ENCODE results near the gene MYO1C.
"Not testable (repeated sequence)": the region's sequence is repeated elsewhere in the genome, so short reads cannot be mapped to it uniquely, and the experiment has no call there.

Gene MYO1C

GRCh38 chr17:1529863-1530262, 37.4 kb upstream of the MYO1C start:
- Histone ChIP-seq H3K4me3 (no peak overlapping the region), H3K9ac (ENCODE audit: insufficient read length) (peak overlapping the region; percentile 14), H3K9me3 (ENCODE audit: low read depth, low read length) (no peaks in the 10 kb centered on the region), H3K36me3 (ENCODE audit: insufficient read depth, low read length) (peaks cover 22% of the 10 kb centered on the region; the same call in 1 of the 2 replicates), H3K27ac (peak overlapping the region; percentile 42; the same call in 1 of the 2 replicates)
- no peak for DNase-seq (ENCODE audit: low read depth, low spot score)
- TF ChIP-seq FOXP2 (optimal IDR thresholded peaks at IDR 0.05; ENCODE audit: control extremely low read depth, extremely low read length, insufficient read depth) (no peak), POLR2AphosphoS5 (IDR thresholded peaks at IDR 0.05; ENCODE audit: borderline replicate concordance, low read depth, low read length) (no peak), EZH2 (IDR thresholded peaks at IDR 0.05) (no peak)

DNA sequence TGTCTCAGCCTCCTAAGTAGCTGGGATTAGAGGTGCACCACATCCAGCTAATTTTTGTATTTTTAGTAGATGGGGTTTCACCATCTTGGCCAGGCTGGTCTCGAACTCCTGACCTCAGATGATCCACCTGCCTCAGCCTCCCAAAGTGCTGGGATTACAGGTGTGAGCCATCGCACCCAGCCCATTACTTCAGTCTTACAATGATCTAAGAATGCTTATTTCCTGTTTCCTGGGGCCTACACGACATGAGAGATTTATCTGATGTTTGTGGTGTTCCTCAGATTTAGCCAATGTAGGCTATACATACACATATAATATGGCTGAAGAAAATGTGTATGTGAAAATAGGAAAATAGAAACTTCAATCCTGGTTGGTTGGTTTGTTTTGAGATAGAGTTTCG, 34.4 kb upstream of the MYO1C start:
- H3K9ac ChIP-seq (ENCODE audit: insufficient read length); H3K27ac ChIP-seq; H3K9me3 ChIP-seq (ENCODE audit: low read depth, low read length); H3K4me3 ChIP-seq; DNase-seq (ENCODE audit: low read depth, low spot score); H3K36me3 ChIP-seq (ENCODE audit: insufficient read depth, low read length): not testable (repeated sequence)

GRCh38 chr17:1522626-1523025, 30.1 kb upstream of the MYO1C start:
- H3K36me3 ChIP-seq (ENCODE audit: insufficient read depth, low read length), result peaks cover 8% of the 10 kb centered on the region

DNA sequence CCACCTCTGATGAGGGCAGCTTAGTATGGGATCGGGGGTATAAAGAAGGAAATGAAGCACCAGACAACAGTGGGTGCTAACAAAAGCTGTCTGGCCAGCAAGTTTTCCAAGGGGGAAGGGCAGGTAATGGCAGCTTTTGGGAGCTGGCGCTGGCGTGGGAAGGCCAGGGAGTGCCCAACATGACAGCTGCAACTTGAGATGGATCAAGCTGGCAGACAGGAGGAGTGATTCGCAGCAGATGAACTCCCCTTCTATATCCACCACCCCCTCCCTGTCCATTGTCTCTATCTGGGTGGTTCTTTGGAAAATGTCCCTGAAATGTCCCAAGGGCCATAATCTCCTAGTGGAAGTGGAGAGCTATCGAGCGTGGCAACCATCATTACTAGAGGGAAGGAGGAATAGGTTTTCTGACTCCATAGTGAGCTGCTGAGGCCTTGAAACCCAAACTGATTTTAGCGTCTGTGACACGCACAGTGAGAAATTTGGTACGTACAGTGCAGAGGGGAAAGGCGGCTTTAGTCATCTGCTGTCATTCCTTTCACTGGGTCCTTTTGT, 28.7 kb upstream of the MYO1C start:
- Histone ChIP-seq H3K9ac (ENCODE audit: insufficient read length) (no peak overlapping the region), H3K27ac (no peak overlapping the region), H3K9me3 (ENCODE audit: low read depth, low read length) (no peaks in the 10 kb centered on the region), H3K36me3 (ENCODE audit: insufficient read depth, low read length) (peaks cover 9% of the 10 kb centered on the region), H3K4me3 (no peak overlapping the region)
- no peak for TF ChIP-seq FOXP2 (optimal IDR thresholded peaks at IDR 0.05; ENCODE audit: control extremely low read depth, extremely low read length, insufficient read depth)
- TF ChIP-seq POLR2AphosphoS5 (IDR thresholded peaks at IDR 0.05; ENCODE audit: borderline replicate concordance, low read depth, low read length), result no peak
- TF ChIP-seq EZH2 (IDR thresholded peaks at IDR 0.05), result no peak
- DNase-seq (ENCODE audit: low read depth, low spot score), result no peak

More at GRCh38 chr17:1522626-1523025, 30.1 kb upstream of the MYO1C start:
- Histone ChIP-seq H3K9ac (ENCODE audit: insufficient read length) (no peak overlapping the region), H3K9me3 (ENCODE audit: low read depth, low read length) (no peaks in the 10 kb centered on the region), H3K4me3 (no peak overlapping the region), H3K27ac (no peak overlapping the region)
- DNase-seq (ENCODE audit: low read depth, low spot score), result no peak
- TF ChIP-seq POLR2AphosphoS5 (IDR thresholded peaks at IDR 0.05; ENCODE audit: borderline replicate concordance, low read depth, low read length) (no peak), FOXP2 (optimal IDR thresholded peaks at IDR 0.05; ENCODE audit: control extremely low read depth, extremely low read length, insufficient read depth) (no peak), EZH2 (IDR thresholded peaks at IDR 0.05) (no peak)

- H3K9me3 ChIP-seq (ENCODE audit: low read depth, low read length), result no peaks in the 10 kb centered on the region
- no peak overlapping the region for H3K4me3 ChIP-seq
- no peak overlapping the region for H3K27ac ChIP-seq
- H3K9ac ChIP-seq (ENCODE audit: insufficient read length), result no peak overlapping the region
- TF ChIP-seq POLR2AphosphoS5 (IDR thresholded peaks at IDR 0.05; ENCODE audit: borderline replicate concordance, low read depth, low read length), result no peak
- TF ChIP-seq EZH2 (IDR thresholded peaks at IDR 0.05), result no peak
- TF ChIP-seq FOXP2 (optimal IDR thresholded peaks at IDR 0.05; ENCODE audit: control extremely low read depth, extremely low read length, insufficient read depth), result no peak
- no peak for DNase-seq (ENCODE audit: low read depth, low spot score)
- H3K36me3 ChIP-seq (ENCODE audit: insufficient read depth, low read length), result peaks cover 6% of the 10 kb centered on the region
Observed at GRCh38 chr17:1519678-1520077, 27.2 kb upstream of the MYO1C start.

GRCh38 chr17:1518410-1518809, 25.9 kb upstream of the MYO1C start:
- Histone ChIP-seq H3K36me3 (ENCODE audit: insufficient read depth, low read length) (peaks cover 8% of the 10 kb centered on the region), H3K27ac (no peak overlapping the region), H3K4me3 (no peak overlapping the region), H3K9ac (ENCODE audit: insufficient read length) (no peak overlapping the region), H3K9me3 (ENCODE audit: low read depth, low read length) (no peaks in the 10 kb centered on the region)
- TF ChIP-seq FOXP2 (optimal IDR thresholded peaks at IDR 0.05; ENCODE audit: control extremely low read depth, extremely low read length, insufficient read depth) (no peak), EZH2 (IDR thresholded peaks at IDR 0.05) (no peak), POLR2AphosphoS5 (IDR thresholded peaks at IDR 0.05; ENCODE audit: borderline replicate concordance, low read depth, low read length) (no peak)
- DNase-seq (ENCODE audit: low read depth, low spot score), result no peak

- Histone ChIP-seq H3K9me3 (ENCODE audit: low read depth, low read length) (no peaks in the 10 kb centered on the region), H3K4me3 (peak within 1 kb of the TSS; percentile 91), H3K36me3 (ENCODE audit: insufficient read depth, low read length) (peaks cover 13% of the 10 kb centered on the region), H3K27ac (peak within 1 kb of the TSS; percentile 54), H3K9ac (ENCODE audit: insufficient read length) (peak within 1 kb of the TSS; percentile 93)
- DNase-seq (ENCODE audit: low read depth, low spot score), result peak; percentile 52
- no peak for TF ChIP-seq FOXP2 (optimal IDR thresholded peaks at IDR 0.05; ENCODE audit: control extremely low read depth, extremely low read length, insufficient read depth)
- no peak for TF ChIP-seq EZH2 (IDR thresholded peaks at IDR 0.05)
- TF ChIP-seq POLR2AphosphoS5 (IDR thresholded peaks at IDR 0.05; ENCODE audit: borderline replicate concordance, low read depth, low read length), result peak; percentile 84
Observed at GRCh38 chr17:1516388-1517161, 24.1 kb upstream of the MYO1C start, which contains the start of gene INPP5K. Gene INPP5K, minus strand, starts transcription at chr17:1516612. Its CDS starts 113 bp downstream, at chr17:1516499.

GRCh38 chr17:1515640-1516387, 23.3 kb upstream of the MYO1C start:
- Histone ChIP-seq H3K27ac (no peak overlapping the region), H3K36me3 (ENCODE audit: insufficient read depth, low read length) (peaks cover 13% of the 10 kb centered on the region), H3K9ac (ENCODE audit: insufficient read length) (peak overlapping the region; percentile 84), H3K4me3 (peak overlapping the region; percentile 91), H3K9me3 (ENCODE audit: low read depth, low read length) (no peaks in the 10 kb centered on the region)
- TF ChIP-seq FOXP2 (optimal IDR thresholded peaks at IDR 0.05; ENCODE audit: control extremely low read depth, extremely low read length, insufficient read depth) (no peak), EZH2 (IDR thresholded peaks at IDR 0.05) (no peak), POLR2AphosphoS5 (IDR thresholded peaks at IDR 0.05; ENCODE audit: borderline replicate concordance, low read depth, low read length) (no peak)
- DNase-seq (ENCODE audit: low read depth, low spot score), result no peak

Data from SK-N-MC (cell line).